Stimulated activated CD4-positive, alpha-beta T cell treated with anti-CD3 and anti-CD28 coated beads, Interleukin-15, amount 100 ng/mL, for 1 hour (primary cell): ENCODE results near the gene PIP5K1B.
"Not testable (repeated sequence)": the region's sequence is repeated elsewhere in the genome, so short reads cannot be mapped to it uniquely, and the experiment has no call there.

ENCODE experiments used
- DNase-seq, 2 donors: peaks; one replicate each; pipeline ENCODE4 v3.0.0-alpha.2; 2020; ENCODE audit warnings: low read depth in 1 of 2, low spot score in 1 of 2

PIP5K1B gene

DNA sequence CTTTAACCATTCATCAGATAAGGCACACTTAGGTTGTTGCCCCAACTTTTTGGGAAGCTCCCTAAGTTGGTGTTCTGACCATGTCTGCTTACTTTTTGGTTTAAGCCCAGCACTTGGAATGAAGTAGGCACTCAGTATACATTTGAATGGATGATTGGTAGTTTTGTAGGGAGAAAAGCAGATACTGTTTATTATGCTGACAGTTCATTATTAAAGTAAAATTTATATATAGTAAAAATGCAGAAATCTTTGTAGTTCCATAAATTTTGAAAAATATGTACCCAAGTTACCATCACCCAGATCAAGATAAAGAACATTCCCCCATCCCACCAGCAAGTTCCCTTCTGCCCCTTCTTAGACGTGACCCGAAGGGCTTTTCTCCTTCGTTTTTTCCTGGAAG is 273.5 kb downstream of the PIP5K1B start:
- DNase-seq, result no peak

DNA sequence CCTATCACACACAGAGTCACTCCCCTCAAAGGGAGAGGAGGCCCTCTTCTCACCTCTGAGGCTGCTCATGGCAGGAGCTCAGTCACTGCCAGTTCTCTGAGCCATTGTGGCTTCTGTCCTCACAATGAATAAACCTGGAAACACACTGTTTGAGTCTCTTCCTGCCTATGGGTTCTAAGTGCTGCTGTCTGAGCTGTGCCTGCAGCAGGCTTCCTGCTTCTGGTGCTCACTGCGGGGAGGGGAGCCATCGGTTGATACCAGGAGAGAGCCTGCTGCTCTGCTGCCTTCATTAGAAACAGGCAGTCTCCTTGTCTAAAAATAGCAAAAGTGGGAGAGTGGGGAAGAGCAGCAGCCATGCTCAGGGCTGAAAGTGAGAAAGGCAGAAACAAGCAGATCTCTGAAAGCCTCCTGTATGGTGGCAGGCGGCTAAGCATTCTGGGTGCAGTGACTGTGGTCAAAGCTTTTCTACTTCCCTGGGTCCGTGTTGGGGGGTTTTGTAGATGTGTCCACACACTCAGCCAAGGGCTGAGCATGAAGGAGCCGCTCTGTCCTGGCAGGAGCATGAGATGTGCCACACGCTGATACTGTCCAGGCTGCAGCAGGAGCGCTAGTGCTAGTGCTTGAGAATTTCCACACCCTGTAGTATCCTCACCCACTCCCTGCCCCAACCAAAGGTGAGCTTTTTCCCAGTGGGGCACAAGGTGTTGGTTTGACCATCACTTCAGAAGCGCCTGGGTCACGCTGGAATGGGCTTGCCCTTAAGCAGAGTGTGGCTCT is 274.7 kb downstream of the PIP5K1B start:
- no peak for DNase-seq

DNA sequence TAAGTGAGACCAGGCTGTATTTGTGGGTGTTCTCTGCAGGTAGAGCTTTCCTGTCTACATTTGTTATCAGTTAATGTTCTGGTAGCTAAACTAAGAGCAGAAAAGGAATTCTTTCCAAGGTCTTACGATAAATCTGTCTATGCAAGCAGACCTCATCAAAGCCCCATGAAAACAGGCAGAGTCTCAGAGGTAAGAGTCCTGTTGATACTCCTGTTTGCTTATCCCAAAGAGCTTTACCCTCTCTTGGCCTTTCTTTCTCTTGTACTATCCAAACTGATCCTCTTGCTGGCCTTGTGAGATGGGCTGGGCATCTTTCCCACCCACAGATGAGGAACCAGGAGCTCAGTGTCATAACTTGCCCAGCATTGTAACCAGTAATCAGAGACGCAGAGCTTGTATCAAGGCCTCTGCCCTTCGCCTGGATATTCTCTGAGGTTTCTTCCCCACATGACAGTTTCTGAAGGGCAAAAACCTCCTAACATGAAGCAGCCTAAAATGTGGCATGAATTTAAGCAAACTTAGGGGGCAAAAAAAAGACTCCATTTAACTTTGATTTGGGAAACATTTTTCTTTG is 275.4 kb downstream of the PIP5K1B start:
- no peak for DNase-seq

DNA sequence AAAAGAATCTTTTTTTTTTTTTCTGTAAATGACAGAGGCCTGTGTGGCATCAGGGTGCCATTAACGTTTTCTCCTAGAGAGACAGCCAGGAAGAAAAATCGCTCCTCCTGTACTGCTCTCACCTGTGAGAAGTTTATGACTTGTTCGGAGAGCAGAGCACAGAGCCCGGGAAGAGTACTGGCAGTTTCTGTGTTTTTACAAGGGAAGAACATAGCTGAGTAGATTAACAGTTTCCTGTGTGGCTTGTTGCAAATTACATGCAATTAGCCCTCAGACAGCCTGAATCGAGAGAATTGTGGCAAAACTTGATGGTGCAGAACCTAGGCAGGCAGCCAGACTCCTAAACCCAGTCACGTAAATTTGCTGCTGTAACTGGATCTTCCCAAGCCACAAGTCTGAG is 276.7 kb downstream of the PIP5K1B start:
- no peak for DNase-seq

DNA sequence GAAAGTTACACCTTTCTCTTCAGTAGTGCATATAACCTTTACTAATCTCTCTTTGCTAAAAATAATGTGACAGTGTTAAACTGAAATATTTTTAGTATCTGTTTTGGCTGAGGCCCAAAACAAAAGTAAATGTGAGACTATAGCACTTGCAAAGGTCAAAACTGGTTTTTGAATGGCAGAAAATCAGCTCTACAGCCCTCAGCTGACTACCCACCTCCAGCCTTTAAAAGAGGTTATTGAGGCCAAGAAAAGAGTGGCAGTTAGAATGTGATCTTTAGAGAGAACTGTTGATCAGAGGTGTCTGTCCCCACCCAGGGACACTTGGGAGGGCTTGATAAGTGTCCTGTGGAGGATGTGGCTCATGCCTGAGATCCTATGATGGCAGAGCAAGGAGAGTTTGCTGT is 278.0 kb downstream of the PIP5K1B start:
- no peak for DNase-seq

DNA sequence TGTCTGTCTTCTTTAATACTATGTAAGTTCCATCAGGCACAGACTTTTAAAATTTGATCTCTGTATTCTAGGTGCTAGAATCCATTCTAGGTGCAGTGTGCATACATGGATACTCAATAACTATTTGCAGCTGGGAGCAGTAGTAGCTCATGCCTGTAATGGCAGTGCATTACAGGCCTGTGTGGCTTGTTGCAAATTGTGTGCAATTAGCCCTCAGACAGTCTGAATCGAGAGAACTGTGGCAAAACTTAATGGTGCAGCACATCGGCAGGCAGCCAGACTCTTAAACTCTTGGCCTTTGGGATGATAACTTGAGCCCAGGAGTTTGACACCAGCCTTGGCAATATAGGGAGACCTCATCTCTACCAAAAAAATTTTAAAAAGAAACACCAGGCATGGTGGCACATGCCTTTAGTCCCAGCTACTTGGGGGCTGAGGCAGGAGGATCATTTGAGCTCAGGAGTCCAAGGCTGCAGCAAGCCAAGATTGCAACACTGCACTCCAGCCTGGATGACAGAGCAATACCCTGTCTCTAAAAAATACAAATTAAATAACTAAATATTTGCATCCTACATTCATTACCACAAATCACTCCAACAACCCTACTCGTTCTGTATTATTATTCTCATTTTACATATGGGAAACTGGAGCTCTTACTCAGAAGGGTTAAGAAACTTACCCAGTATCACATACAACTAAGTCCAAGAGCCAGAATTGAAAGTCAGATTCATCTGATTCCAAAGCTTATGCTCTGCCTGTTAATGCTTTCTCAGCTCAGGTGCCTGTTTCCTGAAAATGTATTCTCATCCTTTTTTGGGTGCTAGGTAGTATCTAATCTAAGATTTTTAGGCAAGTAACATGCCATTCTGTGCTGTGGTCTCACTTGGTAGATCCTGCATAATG is 278.7 kb downstream of the PIP5K1B start:
- DNase-seq, result no peak

DNA sequence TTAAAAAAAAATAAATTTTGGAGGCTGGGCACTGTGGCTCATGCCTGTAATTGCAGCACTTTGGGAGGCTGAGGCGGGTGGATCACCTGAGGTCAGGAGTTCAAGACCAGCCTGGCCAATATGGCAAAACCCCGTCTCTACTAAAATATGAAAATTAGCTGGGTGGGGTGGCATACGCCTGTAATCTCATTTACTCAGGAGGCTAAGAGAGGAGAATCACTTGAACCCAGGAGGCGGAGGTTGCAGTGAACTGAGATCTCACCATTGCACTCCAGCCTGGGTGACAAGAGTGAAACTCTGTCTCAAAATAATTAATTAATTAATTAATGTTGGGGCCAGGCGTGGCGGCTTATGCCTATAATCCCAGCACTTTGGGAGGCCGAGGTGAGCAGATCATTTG is 281.9 kb downstream of the PIP5K1B start:
- DNase-seq, result not testable (repeated sequence)

DNA sequence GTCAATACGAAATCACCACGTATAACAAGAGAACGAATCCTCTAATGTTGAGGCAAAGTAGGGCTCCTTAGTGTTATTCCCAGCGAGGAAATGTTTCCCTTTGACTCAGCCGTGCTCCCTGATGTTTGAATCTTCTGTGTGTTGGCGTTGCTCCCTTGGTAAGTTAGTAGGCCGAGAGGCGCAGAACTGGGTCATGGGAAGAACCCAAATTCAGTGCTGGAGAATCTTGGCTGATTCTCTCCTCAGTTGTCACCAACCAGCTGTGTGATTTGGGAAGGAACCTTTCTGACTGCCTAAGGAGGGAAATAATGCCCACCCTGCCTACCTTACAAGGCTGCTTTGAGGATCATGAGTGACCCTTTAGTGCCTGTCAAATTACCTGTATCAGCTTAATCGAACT is 286.4 kb downstream of the PIP5K1B start:
- DNase-seq, result no peak

DNA sequence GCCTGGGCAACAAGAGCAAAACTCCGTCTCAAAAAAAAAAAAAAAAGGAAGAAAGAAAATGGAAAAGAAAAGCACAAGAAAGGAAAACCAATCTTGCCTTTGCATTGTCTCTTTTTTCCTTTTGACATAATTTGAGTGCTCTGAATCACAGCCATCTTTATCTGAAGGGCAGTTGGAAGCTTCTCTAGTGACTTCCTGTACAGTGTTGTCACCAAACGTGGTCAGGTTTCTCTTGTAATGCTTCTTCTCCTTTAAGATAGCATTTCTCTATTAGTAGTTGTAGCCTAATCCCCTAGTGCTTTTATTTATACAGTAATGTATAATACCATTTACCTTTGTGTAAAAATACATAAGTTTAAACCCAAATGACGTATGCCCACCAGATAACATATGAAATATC is 290.7 kb downstream of the PIP5K1B start:
- DNase-seq, result no peak

DNA sequence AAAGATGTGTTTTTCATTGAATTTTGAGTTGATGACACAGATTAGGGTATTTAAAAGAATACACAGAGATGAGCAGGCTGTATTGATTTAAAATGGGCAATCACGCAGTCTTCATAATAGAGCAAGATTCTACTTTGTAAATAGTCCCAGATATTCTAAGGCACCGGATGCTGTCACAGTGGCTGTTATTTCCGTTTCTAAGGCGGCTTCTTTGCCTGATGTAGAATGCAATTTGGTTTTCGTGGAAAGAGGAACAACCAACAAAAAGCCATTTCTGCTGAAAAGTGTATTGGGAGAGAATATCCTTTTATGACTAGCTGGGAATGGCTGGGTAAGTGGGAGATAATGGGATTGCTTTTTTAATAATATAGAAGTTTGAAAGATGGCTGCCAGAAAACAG is 291.4 kb downstream of the PIP5K1B start:
- DNase-seq, result no peak

DNA sequence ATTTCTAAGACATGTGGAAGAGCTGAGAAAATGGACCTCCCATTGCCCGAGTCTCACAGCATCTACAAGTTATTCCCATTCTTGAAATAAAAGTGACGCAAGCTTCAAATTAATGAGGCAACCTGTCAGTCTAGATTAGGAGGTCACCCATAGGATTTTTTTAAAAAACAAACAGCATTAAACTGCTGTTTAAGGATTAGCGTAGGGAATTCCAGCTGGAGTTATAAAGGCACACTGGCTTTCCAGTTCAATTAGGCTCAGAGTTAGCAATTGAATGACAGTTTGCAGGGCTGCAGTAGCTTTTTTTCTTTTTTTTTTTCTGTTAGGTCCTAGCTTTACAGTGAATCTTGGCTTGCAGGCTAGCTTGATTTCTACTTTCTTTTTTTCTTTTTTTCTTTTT is 292.6 kb downstream of the PIP5K1B start:
- DNase-seq, result no peak

DNA sequence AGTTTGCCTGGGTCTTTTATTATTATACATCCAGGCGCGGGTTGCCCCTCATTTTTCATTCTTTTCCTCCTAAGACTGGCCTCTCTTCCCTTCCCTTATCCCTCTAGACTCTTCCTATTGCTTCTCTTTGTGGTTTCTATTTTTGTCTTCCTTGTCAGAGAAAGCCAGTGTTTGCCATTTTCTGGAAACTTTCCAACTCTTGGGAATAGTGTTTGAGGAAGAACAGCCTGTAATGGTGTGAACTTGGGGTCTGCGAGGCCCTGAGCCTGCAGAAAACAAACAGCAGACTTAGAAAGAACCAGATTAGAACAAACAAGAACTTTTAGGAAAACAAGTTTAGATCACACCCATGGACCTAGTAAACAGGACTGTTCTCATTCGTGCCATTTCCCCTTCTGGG is 293.3 kb downstream of the PIP5K1B start:
- no peak for DNase-seq

DNA sequence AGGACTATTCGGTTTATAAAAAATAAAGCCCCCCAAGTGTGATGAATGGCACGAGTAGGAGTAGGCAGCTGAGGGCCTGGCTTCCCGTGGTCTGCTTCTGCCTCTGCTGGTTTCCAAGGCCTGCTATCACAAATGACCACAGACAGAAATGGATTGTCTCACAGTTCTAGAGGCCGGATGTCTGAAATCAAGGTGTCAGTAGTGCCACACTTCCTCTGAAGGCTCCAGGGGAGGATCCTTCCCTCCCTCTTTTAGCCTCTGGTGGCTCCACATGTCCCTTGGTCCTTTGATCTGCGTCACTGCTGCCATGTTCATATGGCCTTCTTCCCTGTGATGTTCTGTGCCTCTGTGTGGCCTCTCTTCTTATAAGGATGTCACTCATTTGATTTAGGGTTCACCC is 293.8 kb downstream of the PIP5K1B start:
- DNase-seq, result no peak

DNA sequence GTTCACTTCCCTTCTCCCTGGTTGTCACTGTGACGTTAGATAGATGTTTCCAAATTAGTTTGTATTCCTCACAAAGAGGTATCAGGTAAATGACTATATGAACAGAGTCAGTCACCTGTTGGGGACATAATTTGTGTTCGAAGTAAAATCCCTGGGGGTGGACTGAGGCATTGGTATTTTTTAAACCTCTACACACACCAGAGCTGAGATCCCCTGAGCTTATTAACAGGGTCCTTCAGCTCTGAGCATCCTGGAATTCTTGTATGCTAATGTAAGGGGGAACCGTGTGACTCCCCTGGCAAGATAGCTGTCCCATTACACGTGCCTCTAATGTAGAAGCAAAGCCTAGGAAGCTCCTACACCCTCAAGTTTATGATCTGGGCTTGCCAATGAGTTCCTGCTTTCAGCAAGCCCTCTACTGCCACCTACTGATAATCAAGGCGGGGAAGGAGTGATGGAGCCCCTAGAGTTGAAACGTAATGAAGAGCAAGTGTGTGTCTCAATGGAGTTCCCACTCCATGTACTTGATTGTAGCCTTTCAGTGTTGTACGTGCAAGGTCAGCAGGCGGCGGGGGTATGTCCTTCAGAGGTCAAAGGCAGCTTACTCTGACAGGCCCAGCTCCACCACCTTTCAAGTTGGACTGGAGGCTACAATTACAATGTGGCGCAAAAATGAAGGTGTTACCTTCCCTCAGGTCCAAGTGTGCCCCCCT is 294.5 kb downstream of the PIP5K1B start:
- peak; percentile 11 to 36 for DNase-seq

DNA sequence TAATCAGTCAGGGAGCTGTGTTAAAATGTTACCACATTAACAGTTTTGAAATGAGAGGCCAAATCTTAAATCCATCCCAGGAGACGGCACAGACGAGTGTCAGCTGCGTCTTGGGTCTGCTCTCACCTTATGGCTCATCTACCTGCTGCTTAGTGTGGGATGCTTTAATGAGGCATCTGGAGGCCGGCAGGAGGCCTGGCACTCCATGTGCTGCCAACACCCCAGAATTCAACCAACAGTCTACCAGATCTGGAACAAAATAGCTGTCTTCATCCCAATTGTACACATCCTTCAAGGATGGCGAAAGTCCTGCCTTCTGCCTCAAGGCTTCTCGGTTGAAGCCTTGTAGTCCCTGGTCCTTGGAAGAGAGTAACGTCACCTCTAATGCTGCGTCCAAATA is 296.9 kb downstream of the PIP5K1B start:
- no peak for DNase-seq

DNA sequence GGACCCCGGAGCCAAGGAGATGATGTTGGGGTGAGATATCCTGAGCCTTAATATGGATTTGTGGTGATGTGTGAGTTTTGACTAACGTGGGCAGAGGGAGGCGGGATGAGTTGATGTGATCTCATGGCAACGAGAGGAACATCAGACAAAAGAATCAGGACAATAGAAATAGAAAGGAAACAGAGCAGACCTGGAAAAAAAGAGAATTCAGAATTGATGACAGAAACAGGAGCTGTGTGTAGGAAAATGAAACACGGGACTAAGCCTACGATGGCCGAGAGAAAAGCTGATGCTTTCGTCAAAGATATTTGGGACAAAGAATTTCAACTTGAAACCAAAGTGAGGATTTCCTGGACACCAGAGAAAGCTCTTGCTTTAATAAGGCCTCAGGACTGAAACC is 298.0 kb downstream of the PIP5K1B start:
- DNase-seq, result no peak

DNA sequence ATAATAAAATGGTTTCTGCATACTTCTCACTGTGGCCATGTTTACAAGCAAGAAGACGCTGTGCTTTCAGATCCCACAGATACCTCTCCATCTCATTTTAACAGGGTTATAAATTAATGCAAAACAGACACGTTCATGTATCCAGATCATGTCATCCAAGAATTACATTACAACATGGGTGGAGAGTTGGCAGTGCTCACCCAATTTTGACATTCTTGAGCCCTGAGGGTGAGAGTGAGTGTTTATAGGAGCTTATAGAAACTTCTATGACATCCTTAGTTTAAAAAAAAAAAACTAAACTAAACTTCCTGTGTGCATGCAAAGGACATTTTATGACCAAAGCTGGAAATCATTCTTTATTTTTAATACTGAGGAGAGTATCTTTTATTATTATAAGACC is 299.8 kb downstream of the PIP5K1B start:
- DNase-seq, result no peak

DNA sequence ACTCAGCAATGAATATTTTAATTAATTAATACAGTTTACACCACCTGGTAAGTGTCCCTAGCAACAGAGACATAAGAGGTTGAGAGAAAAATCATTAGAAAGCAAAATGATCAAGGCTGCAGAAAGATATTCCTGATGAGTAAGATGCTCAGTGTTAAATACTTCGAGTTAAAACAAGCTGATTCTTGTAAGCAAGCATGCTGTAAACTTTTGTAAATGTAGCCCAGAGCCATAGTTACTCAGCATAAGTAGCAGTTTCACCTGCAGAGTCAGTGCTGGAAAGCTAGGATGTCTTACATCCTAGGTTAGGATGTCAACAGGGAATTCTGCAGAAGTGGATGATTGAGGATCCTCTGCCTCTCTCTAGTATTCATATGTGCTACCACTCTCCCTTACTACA is 304.7 kb downstream of the PIP5K1B start:
- no peak for DNase-seq

DNA sequence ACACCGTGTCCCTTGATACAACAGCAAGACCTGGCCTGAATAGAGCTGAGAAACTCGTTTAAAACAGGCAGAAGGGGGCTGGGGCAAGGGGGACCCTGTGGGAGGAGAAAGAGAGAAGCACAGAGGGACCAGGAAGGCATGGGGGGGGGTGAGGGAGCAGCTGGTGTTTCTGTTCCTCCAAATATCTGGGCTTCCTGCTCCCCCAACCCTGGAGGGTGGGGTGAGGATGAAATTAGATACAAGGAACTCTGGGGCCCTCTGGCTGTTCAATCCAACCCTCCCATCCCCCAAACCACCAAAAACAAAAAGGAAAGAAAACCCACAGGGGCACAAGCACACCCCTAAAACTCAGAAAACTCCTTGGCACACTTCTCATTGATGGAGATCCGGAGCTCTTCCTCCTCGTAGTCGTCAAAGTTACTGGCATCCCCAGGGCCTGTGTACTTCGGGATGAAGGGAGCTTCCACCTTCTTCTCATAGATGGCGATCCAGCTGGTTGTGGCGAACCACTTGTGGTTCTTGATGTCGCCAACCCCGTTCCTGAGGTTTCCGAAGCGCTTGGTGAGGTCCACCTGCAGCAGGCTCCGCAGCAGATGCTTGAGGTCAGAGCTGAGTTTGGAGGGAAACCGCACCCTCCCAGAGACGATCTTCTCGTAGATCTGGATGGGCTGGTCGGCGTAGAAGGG is 307.8 kb downstream of the PIP5K1B start:
- DNase-seq, result no peak

DNA sequence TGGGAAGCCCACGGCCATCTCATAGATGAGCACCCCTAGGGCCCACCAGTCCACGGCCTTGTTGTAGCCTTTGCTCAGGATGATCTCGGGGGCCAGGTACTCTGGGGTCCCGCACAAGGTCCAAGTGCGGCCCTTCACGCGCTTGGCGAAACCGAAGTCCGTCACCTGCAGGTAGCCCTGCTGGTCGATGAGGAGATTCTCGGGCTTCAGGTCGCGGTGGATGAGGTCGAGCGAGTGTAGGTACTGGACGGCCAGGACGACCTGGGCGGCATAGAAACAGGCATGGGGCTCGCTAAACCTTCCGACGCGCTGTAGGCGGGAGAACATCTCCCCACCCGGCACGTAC is 308.3 kb downstream of the PIP5K1B start:
- no peak for DNase-seq

DNA sequence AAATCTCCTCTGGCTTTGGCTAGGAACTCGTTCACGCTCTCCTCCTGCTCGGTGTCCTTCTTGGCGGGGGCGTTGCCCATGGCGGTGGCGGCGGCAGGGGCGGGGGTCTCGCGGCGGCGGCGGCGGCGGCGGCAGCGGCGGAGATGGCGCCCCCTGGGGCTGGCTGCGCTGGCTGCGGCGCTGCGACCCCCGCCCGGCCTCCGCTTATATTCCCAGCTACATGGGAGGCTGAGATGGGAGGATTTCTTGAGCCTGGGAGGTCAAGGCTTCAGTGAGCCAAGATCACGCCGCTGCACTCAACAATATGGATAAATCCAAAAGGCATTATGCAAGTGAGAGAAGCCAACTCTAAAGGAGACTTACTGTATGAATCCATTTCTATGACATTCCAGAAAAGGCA is 309.0 kb downstream of the PIP5K1B start, which contains the start of gene PRKACG:
PRKACG (minus strand) TSS at position 101 of the 400 bp plus-strand sequence; CDS start at position 80, 21 bp downstream.
- DNase-seq, result no peak
